ENCODE measurements around the gene COL11A1. TPM values are rescaled to one million over a fixed set of nuclear protein-coding genes. Genes with fewer than 3 reads are reported as not detected.
"Not testable (repeated sequence)": the region's sequence is repeated elsewhere in the genome, so short reads cannot be mapped to it uniquely, and the experiment has no call there.

Gene COL11A1
- polyA plus RNA-seq (ENCODE audit: insufficient read depth in 1 of 5, insufficient read length in 5 of 5, low replicate concordance in 1 of 5): 10 to 100 TPM; 34.2 to 84.4 (median 62.1) TPM
- long read RNA-seq, donor 1, partial matches to known transcripts: 9 of 12 reads
- long read RNA-seq, donor 1, other reads (novel, unspliced or antisense): 0 of 12 reads
- long read RNA-seq, donor 2, full-length matches to known transcripts: 1 of 1 reads
- long read RNA-seq, donor 2, partial matches to known transcripts: 0 of 1 reads
- long read RNA-seq, donor 2, other reads (novel, unspliced or antisense): 0 of 1 reads
- long read RNA-seq, donor 3, partial matches to known transcripts: 0 of 2 reads
- long read RNA-seq, donor 3, other reads (novel, unspliced or antisense): 0 of 2 reads
- long read RNA-seq, donor 4, partial matches to known transcripts: 0 of 2 reads
- long read RNA-seq, donor 4, other reads (novel, unspliced or antisense): 0 of 2 reads
- long read RNA-seq, donor 5, partial matches to known transcripts: 8 of 9 reads
- long read RNA-seq, donor 5, other reads (novel, unspliced or antisense): 0 of 9 reads
- long read RNA-seq, donor 6, partial matches to known transcripts: 15 of 16 reads
- long read RNA-seq, donor 6, other reads (novel, unspliced or antisense): 0 of 16 reads
- long read RNA-seq, donor 7, partial matches to known transcripts: 5 of 6 reads
- long read RNA-seq, donor 7, other reads (novel, unspliced or antisense): 0 of 6 reads
- long read RNA-seq, donor 8: 0 reads

- peak; percentile 38 to 48 for DNase-seq
These were observed at the start of gene COL11A1 for GRCh38 chr1:103108376-103109150. Gene COL11A1, minus strand, starts transcription at chr1:103108522. Its CDS starts 344 bp downstream, at chr1:103108178.

- no peak for DNase-seq
These were observed 48.6 kb upstream of the COL11A1 start for GRCh38 chr1:103156966-103157365.

GRCh38 chr1:103146166-103146565 is 37.8 kb upstream of the COL11A1 start:
- DNase-seq: no peak

- no peak for DNase-seq
These were observed 37.1 kb upstream of the COL11A1 start for GRCh38 chr1:103145449-103145848.

- DNase-seq: no peak
These were observed 36.4 kb upstream of the COL11A1 start for GRCh38 chr1:103144681-103145080.

GRCh38 chr1:103142461-103142860 is 34.1 kb upstream of the COL11A1 start:
- no peak for DNase-seq

- no peak for DNase-seq
These were observed 21.5 kb upstream of the COL11A1 start for GRCh38 chr1:103129796-103130195.

GRCh38 chr1:103129255-103129654 is 20.9 kb upstream of the COL11A1 start:
- no peak for DNase-seq

GRCh38 chr1:103128256-103128655 is 19.9 kb upstream of the COL11A1 start:
- not testable (repeated sequence) for DNase-seq

- no peak for DNase-seq
These were observed 16.9 kb upstream of the COL11A1 start for GRCh38 chr1:103125219-103125618.

- DNase-seq: no peak
These were observed 14.8 kb upstream of the COL11A1 start for GRCh38 chr1:103122983-103123720.

GRCh38 chr1:103120981-103121380 is 12.7 kb upstream of the COL11A1 start:
- DNase-seq: no peak

GRCh38 chr1:103112546-103112945 is 4.2 kb upstream of the COL11A1 start:
- DNase-seq: no peak

- no peak for DNase-seq
These were observed 3.6 kb upstream of the COL11A1 start for GRCh38 chr1:103111926-103112325.

GRCh38 chr1:103110701-103111100 is 2.4 kb upstream of the COL11A1 start:
- DNase-seq: no peak

GRCh38 chr1:103109311-103109920 is 1.1 kb upstream of the COL11A1 start:
- peak in 1 of 2 donors; percentile 1 for DNase-seq

GRCh38 chr1:103107741-103108375 is 464 bp downstream of the COL11A1 start:
- DNase-seq: peak; percentile 10 to 12

- peak; percentile 24 to 31 for DNase-seq
These were observed 1.6 kb downstream of the COL11A1 start for GRCh38 chr1:103106426-103107341.

GRCh38 chr1:103101399-103101798 is 6.9 kb downstream of the COL11A1 start:
- no peak for DNase-seq
